SK-N-MC (cell line): Measurements from ENCODE around the gene LOC101059915.
"Not testable (repeated sequence)": the region's sequence is repeated elsewhere in the genome, so short reads cannot be mapped to it uniquely, and the experiment has no call there.

ENCODE experiments used
- EZH2 ChIP-seq: fragments of 200-600 bp; sonication (generic); IDR thresholded peaks from one replicate; pipeline ENCODE4 v1.6.1; 2017; ENCODE audit warnings: antibody characterized with exemption
- FOXP2 ChIP-seq: optimal IDR thresholded peaks from 2 replicates; pipeline ENCODE3; 2011; ENCODE audit warnings: mild to moderate bottlenecking, moderate library complexity; ENCODE audit not compliant: insufficient read depth; ENCODE audit errors: extremely low read length, control extremely low read depth
- POLR2AphosphoS5 ChIP-seq: IDR thresholded peaks from 2 replicates; pipeline ENCODE4 v1.6.1; 2012; ENCODE audit warnings: mild to moderate bottlenecking, low read depth, low read length, borderline replicate concordance

- not testable (repeated sequence) for TF ChIP-seq EZH2, POLR2AphosphoS5, FOXP2
These were observed 31.1 kb downstream of the LOC101059915 start for GRCh38 chrX:71698299-71699022.
